Hepatocyte (in vitro differentiated cells): ENCODE measurements around the gene MOB3C.

Experiments used
- CTCF ChIP-seq: fragments of 200-600 bp; sonication (generic); IDR thresholded peaks from 2 replicates; pipeline ENCODE4 v1.5.1; 2016; ENCODE audit warnings: antibody characterized with exemption, mild to moderate bottlenecking; ENCODE audit not compliant: poor library complexity
- EZH2 ChIP-seq: fragments of 200-600 bp; sonication (generic); IDR thresholded peaks from 2 replicates; pipeline ENCODE4 v1.6.1; 2016; ENCODE audit warnings: antibody characterized with exemption, mild to moderate bottlenecking, borderline replicate concordance

DNA sequence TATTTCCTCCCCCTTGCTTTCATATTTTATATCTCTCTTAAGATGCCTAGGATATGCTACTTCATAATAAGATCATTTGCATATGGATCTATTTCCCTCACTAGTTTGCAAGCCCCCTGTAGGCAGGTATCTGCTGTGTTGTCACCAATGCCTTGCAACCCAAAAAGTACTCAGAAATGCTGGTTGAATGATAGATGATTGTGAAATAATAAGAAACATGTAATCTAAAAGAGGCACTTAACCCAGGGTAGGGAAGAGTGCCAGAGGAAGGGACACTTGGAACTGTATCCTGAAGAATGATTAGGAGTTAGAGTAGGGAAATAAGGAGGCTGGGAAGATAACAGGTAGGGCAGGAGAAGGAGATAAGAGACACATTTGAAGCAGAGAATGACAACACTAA is 39.2 kb upstream of the MOB3C start:
- TF ChIP-seq CTCF = no peak
- no peak for TF ChIP-seq EZH2
